ENCODE measurements around the gene NPIPA8. TPM values are rescaled to one million over a fixed set of nuclear protein-coding genes. Genes with fewer than 3 reads are reported as not detected.

Gene NPIPA8
- total RNA-seq, result 0.65 TPM in 1 of 2 replicates, not detected in the other

GRCh38 chr16:18336636-18337035 is at the start of gene NPIPA8:
Gene NPIPA8, minus strand, starts transcription at chr16:18336736. Its CDS starts 4,074 bp downstream, at chr16:18332662.

Small RNA genes within 50 kb of the gene (small RNA-seq; reads per million reads assigned to genes)
- not detected for gene AC126755.6
- gene MIR6511A4, result not detected
- gene MIR6770-3, result not detected

Other genes with a start within 250 kb of the NPIPA8 start
- 114 and 133 TPM in 2 replicates for gene NOMO2, start 225.4 kb upstream of the NPIPA8 start, total RNA-seq